Measurements from ENCODE around the gene CISD1. TPM values are rescaled to one million over a fixed set of nuclear protein-coding genes. Genes with fewer than 3 reads are reported as not detected.

Gene CISD1
- total RNA-seq, 1 donor from 2014 or later: 26.9 TPM

GRCh38 chr10:58304099-58304633 lies 35.2 kb downstream of the CISD1 start:
- no peak for DNase-seq (ENCODE audit: low spot score)
- ATAC-seq: no peak

GRCh38 chr10:58305821-58306220 lies 36.9 kb downstream of the CISD1 start:
- ATAC-seq (no peak), DNase-seq (ENCODE audit: low spot score) (no peak)

- DNase-seq (ENCODE audit: low spot score): no peak
- ATAC-seq: no peak
These were observed 38.7 kb downstream of the CISD1 start for GRCh38 chr10:58307676-58308075.

- ATAC-seq: no peak
- DNase-seq (ENCODE audit: low spot score): no peak
These were observed 42.1 kb downstream of the CISD1 start for GRCh38 chr10:58311026-58311425.

DNA sequence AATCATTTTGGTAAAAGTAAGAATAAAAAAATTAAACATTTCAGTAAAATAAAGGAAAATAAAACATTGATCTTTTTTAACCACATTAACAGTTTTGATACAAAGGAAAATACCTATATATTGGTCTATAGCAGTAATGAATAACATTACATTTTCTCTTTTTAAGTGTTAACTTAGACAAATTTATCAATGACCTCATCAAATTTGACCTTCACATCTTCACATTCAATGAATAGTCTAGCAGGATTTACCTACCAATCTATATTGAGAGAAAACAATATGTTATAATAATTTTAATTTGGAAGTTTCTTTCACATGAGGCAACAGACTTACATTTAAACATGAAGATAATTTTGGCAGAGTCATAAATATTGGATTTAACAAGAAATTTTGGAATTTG lies 47.9 kb downstream of the CISD1 start:
- ATAC-seq (no peak), DNase-seq (ENCODE audit: low spot score) (no peak)

DNA sequence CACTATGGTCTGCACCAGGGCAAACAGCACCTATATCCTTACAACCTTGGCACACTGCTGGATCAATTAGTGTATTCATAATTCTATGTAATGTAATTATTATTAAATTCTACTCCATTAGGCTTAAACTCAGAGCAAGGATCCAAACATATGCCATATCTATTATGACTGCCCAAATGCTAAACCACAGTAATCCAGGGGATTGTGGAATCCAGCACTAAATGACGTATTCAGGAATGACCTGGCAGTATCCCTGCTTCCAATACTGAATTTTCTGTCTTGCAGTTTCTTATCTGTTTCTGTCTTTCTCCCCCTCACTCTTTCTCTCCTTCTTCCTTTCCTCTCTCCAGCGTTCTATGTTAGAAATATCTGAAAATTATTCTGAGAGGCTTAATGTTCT lies 49.4 kb downstream of the CISD1 start:
- DNase-seq (ENCODE audit: low spot score) (no peak), ATAC-seq (no peak)

DNA sequence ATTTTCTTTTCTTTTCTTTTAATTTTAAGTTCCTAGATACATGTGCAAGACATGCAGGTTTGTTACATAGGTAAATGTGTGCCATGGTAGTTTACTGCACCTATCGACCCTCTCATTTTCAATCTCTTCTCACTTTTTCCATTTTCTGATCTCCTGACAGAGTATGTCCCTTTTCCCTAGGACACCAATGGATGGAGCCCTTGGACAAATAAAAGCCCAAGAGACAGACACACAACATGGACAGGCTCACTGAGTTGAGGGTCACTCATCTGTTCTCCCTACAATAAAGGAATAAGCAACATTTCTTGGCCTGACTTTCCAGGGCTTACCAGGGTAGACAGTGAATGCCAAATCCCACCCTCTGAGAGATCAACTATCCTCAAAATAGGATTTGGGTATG lies 50.6 kb downstream of the CISD1 start:
- no peak for ATAC-seq

DNA sequence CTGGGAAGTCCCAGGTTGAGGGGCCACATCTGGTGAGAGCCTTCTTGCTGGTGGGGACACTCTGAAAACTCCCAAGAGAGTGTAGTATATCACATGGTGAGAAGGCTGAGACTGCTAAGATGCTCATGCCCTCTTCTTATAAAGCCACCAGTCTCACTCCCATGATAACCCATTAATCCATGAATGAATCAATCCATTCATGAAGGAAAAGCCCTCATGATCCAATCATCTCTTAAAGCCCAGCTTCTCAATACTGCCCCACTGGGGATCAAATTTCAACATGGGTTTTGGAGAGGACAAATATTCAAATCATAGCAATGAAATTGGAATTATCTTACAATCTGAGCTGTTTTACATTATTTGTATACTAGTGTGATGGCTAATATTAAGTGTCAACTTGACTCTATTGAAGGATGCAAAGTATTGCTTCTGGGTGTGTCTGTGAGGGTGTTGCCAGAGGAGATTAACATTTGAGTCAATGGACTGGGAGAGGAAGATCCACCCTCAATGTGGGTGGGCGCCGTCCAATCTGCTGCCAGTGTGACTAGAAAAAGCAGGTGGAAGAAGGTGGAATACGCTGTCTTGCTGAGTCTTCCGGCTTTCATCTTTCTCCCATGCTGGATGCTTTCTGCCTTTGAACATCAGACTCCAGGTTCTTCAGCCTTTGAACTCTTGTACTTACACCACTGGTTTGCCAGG lies 51.5 kb downstream of the CISD1 start:
- ATAC-seq (no peak), DNase-seq (ENCODE audit: low spot score) (no peak)

More for the DNA sequence above, 50.6 kb downstream of the CISD1 start:
- DNase-seq (ENCODE audit: low spot score): no peak

DNA sequence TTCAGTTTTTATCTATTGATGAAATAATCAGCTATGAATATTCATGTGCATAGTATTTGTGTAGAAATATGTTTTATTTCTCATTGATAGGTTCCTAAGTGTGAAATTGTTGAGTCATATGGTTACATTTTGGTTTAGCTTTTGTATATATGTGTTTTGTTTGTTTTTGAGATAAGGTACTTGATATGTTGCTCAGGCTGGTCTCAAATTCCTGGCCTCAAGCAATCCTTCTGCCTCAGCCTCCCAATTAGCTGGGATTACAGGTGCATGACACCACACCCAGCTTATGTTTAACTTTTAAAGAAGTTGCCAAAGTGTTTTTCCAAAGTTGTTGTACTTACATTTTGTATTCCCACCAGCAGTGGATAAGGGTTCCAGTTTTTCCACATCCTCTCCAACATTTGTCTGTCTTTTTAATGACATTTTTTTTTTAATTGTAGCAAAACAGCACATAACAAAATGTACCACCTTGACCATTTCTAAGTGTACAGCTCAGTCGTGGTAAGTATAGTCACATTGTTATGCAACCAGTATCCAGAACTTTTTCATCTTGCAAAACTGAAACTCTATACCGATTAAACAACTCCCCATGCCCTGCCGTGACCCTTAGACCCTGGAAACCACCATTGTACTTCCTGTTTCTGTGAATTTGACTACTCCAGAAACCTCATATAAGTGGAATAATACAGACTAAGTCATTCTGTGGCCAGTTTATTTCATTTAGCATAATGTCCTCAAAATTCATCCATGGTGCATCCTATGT lies 53.3 kb downstream of the CISD1 start:
- ATAC-seq (peak; percentile 52), DNase-seq (ENCODE audit: low spot score) (no peak)

- ATAC-seq (no peak), DNase-seq (ENCODE audit: low spot score) (no peak)
These were observed 53.9 kb downstream of the CISD1 start for GRCh38 chr10:58322835-58323209.

GRCh38 chr10:58326967-58327381 lies 58.0 kb downstream of the CISD1 start:
- DNase-seq (ENCODE audit: low spot score) (no peak), ATAC-seq (no peak)

GRCh38 chr10:58328233-58328632 lies 59.3 kb downstream of the CISD1 start:
- DNase-seq (ENCODE audit: low spot score): no peak
- ATAC-seq: no peak

- ATAC-seq: no peak
- DNase-seq (ENCODE audit: low spot score): no peak
These were observed 61.5 kb downstream of the CISD1 start for GRCh38 chr10:58330431-58330830.

DNA sequence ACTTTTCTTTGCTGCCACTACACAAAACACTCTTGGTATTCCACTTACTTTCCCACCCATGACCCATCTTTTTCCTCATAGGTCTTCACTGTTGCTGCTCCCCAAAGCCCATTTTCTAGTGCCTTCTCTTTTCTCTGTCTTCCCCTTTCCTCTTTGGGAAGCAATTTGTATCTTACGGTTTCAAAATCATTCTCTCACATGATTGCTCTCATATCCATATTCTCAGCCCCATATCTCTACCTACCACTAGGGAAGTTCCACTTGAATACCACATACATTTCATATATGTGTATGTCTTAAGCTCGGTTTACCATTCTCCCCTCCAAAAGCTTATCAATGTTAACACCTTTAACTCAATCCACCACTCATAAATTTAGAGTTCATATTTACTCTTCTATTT lies 62.7 kb downstream of the CISD1 start:
- DNase-seq (ENCODE audit: low spot score) (no peak), ATAC-seq (no peak)

DNA sequence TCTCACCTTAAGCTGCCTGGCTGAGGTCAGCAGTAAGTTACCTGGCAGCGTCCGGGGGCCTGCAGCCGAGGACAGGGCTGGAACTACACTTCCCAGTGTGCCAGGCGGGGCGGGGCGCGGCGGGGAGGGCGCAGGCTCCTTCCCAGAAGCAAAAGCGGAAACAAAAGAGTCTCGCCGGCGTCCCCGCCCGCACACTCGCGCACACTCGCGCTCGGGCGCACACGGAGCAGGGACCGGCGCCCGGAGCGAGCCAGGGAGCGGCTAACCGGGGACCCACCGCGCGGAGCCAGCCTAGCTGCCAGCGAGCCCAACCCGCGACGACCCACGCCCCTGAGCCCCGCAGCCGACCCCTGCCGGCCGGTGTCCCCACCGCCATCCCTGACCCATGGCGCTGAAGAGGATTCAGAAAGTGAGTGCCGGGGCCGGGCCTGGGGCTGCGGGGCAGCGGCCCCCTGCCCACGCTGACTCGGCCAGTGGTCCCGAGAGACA lies 65.9 kb downstream of the CISD1 start, which contains the start of gene UBE2D1:
Gene UBE2D1, plus strand, starts transcription at position 190 of the 489 bp plus-strand sequence. Its CDS starts 196 bp downstream, at position 386.
- ATAC-seq: peak; percentile 98
- DNase-seq (ENCODE audit: low spot score): peak; percentile 94

DNA sequence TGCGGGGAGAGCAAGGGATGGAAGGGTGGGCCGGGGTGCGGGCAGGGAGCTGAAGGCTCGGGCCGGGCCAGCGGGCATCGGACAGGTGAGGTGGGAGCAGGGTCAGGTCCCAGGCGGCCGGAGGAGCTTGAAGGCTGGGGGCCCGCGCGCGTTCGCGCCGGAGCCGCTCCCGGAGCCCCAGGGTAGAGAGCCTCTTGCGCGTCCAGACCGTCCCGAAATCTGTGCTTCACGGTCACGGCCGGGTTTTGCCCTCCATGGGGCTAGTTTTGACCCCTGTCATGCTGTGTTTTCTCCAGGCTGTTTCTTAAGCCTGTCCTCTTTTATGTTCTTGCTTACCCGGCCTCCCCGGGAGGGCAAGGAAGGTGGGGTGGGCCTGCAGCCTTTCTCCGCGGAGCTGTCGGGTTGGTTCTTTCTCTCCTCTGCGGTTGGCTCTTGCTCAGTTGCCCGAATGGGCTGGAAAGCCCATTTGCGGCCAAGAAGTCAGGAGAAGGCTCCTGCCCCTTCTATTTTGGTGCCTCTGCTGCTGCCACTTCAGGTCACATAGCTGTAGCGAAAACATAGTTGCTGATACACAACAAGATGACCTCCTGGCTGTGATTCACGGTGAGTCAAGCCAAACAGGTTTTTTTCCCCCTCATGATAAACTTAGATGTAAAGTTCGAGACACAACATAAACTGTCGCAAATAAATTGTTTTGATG lies 66.5 kb downstream of the CISD1 start:
- DNase-seq (ENCODE audit: low spot score) (peak; percentile 59), ATAC-seq (peak; percentile 69)

GRCh38 chr10:58336242-58336641 lies 67.3 kb downstream of the CISD1 start:
- DNase-seq (ENCODE audit: low spot score) (no peak), ATAC-seq (no peak)
